Coronary artery (tissue), 2 donors: ENCODE measurements around the gene TKT.
"Not testable (repeated sequence)": the region's sequence is repeated elsewhere in the genome, so short reads cannot be mapped to it uniquely, and the experiment has no call there.

Source experiments
- DNase-seq: peaks from one replicate; pipeline ENCODE4 v3.0.0-alpha.2; 2017; ENCODE audit warnings: low spot score
- H3K27ac ChIP-seq, 2 donors: fragments of 200-600 bp; sonication (generic); one replicate each; pipeline ENCODE4 v1.5.1; 2016 to 2019
- H3K4me3 ChIP-seq: fragments of 200-600 bp; sonication (generic); 2 replicates; pipeline ENCODE4 v1.5.1; 2016; ENCODE audit warnings: mild to moderate bottlenecking, moderate library complexity
- CTCF ChIP-seq: fragments of 200-600 bp; sonication (generic); IDR thresholded peaks from one replicate; pipeline ENCODE4 v1.5.1; 2019; ENCODE audit warnings: antibody characterized with exemption

TKT gene

GRCh38 chr3:53273146-53273670 is 17.4 kb upstream of the TKT start:
- no peak overlapping the region for H3K27ac ChIP-seq
- DNase-seq, result no peak
- no peak for TF ChIP-seq CTCF
- no peak overlapping the region for H3K4me3 ChIP-seq

- no peak for TF ChIP-seq CTCF
- DNase-seq, result peak; percentile 97
- H3K4me3 ChIP-seq, result peak overlapping the region; percentile 23
- H3K27ac ChIP-seq, result peak overlapping the region; percentile 86 to 91
Measured at GRCh38 chr3:53269888-53270880, 14.4 kb upstream of the TKT start.

GRCh38 chr3:53269193-53269592 is 13.4 kb upstream of the TKT start:
- H3K27ac ChIP-seq, result peak overlapping the region; percentile 86 to 91
- H3K4me3 ChIP-seq, DNase-seq: not testable (repeated sequence)

- Histone ChIP-seq H3K27ac (no peak overlapping the region), H3K4me3 (no peak overlapping the region)
- no peak for DNase-seq
- TF ChIP-seq CTCF, result no peak
Measured at GRCh38 chr3:53267766-53268165, 11.9 kb upstream of the TKT start.

GRCh38 chr3:53264718-53265117 is 8.9 kb upstream of the TKT start:
- no peak for DNase-seq
- H3K4me3 ChIP-seq, result no peak overlapping the region
- TF ChIP-seq CTCF, result no peak
- H3K27ac ChIP-seq, result no peak overlapping the region

GRCh38 chr3:53263907-53264306 is 8.1 kb upstream of the TKT start:
- no peak overlapping the region for H3K27ac ChIP-seq
- TF ChIP-seq CTCF, result no peak
- H3K4me3 ChIP-seq, result no peak overlapping the region
- no peak for DNase-seq

GRCh38 chr3:53261712-53262111 is 5.9 kb upstream of the TKT start:
- H3K27ac ChIP-seq, result no peak overlapping the region
- no peak for TF ChIP-seq CTCF
- DNase-seq, result no peak
- no peak overlapping the region for H3K4me3 ChIP-seq
